Fibroblast of skin of abdomen (primary cell): ENCODE data around the gene MRPL40.

Source experiments
- DNase-seq: peaks from one replicate; pipeline ENCODE4 v3.0.0-alpha.2; 2013

Gene MRPL40

DNA sequence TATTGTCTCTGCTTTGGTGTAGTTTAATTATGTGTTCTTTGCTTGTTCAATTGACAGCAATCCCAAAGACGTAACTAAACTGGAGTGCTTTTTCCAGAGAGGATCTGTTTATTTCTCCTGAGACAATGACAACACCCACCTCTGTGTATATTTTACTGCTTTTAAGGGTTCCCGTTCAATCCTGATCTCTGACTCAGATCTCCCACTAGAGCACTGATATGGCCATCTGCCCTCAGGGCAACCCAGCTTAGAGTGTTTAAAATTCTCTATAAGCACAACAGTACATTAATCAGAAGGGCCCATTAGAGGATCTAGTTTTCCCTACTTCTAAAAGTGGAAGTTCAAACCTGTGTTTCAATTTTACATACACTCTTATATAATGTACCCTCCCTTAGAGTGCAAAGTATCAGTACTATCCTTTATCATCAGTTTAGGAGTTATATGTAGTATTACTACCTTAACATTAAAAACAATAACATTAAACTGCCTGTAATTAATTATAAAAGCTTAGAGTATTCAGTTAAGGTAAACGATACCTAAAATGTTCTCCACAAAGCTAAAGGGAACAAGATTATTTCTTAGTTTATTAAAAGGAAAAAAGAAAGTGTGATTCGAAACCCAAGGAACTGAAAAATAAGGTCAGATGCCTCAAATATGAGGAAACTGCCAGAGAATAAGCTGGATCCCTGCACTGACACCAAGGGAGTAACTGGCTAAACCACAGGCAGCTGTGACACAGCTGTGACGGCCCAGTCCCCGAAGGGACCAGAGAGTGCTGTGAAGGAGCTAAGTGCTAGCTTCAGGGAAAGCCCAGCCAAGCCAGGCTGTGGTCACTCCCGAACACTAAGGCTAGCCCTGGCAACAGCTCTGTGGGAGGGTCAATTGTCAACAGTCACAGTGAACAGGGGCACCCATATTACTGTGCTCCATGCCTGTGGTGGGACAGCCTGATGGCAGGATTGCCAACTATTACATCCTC lies 31.4 kb downstream of the MRPL40 start:
- DNase-seq: no peak

DNA sequence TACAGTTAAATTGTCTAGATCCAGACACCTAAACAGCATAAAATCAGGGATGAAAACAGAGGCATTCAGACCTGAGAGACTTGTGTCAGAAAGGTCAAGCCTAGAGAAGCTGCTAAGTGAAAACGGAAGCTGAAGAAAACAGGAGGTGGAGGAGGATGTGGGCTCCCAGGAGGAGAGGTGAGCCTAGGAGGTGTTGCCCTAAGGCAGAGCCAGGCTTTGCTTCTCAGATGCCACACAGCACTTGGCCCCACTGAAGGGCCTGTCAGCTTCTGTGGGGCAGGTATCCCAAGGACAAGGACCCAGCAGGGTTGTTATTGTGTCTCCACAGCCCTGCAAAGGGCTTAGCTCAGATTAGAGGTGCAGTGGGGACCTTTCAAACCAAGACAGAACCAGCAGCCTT lies 32.2 kb downstream of the MRPL40 start:
- no peak for DNase-seq

DNA sequence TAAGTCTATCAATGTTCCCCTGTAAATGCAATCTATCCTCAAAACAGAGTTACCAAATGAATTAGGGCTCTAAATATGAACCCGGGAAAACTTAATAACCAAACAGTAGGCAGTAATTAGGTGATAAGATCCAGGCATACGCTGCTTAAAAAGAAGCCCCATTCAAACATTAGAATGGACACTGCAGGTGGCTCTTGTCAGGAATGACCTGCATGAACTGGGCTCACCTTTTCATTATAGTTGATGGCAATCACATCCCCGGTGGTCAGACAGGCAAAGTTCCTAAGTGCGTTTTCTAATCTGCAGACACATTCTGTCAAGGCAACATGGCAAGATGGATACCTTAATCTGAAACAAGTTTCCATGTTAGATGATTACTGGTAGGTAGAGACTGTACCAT lies 32.6 kb downstream of the MRPL40 start:
- DNase-seq: no peak

DNA sequence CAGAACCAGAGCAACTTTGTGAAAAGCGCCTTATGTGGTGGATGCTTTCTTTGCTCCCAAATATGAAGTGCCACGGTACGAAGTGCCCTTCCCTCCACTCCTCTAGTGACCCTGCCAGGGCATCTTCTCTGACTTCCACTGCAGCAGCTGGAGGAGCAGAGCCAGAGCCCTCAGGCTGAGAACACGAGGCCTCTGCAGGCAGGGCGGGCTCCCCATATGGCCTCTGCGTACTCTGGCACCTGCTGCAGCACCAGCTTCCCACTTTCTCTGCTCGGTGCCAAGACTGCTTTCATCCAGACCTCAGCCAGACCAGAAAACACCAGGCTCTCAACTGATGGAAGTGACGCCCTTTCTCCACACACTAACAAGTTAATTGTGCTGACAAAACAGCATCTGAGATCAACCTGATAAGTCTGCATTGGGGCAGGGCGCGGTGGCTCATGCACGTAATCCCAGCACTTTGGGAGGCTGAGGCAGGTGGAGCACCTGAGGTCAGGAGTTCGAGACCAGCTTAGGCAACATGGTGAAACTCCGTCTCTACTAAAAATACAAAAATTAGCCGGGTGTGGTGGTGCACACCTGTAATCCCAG lies 33.9 kb downstream of the MRPL40 start:
- DNase-seq: no peak

DNA sequence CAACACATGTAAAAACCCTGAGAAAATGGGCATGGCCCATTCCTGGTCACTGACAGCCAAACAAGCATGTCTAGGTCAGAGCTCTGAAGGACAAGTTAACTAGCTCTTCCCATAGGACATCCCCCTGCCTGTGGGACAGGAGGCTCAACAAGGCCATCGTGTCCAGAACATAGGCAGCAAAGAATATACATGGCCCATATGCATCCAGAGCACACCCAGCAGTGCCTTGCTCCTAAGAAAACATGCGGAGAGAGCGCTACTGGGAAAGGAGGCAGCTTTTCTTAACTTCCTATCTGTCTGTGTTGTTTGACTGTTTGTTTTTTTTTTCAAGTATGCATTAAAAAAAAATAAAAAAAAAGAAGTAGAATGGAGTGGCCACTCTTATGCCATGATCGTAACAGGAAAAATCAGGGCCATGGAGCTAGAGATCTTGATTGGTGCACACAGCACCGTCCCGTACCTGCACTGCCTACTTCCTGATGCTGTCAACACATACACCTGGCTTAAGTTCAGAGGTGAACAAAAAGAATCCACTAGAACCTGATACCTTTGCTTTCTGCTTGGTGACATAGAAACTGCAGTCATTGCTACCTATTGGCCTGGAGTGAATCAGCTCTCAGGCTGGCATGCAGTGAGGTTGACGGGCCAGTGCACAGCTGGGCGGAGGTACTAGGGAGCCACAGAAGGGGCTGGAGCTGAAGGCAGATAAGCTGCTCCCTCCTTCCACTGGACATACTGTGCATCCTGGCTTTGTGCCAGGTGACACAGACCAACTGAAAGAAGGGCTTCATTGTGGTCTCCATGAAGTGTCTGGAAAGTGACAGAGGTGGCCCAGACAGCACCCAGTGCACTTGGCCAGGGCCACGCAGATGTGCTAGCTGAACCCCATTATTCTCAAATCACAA lies 34.8 kb downstream of the MRPL40 start:
- no peak for DNase-seq

DNA sequence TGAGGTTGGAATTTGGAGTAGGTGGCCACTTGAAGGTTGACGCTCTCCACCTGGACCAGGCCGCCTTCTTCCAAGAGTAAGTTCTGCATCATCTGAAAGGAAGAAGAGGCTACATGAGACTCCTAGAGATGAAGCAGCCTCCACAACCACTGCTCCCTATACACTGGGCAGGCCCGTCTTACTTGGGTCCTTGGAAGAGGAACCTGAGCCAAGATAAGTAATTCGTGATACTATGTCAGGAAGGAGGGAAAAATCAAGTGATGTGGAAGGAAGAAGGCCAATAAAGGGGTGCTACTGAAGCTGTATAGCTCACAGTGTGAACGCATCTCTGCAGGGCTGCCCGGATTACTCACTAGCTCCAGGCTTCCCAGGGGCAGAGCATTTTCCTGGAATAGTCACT lies 35.6 kb downstream of the MRPL40 start:
- no peak for DNase-seq

DNA sequence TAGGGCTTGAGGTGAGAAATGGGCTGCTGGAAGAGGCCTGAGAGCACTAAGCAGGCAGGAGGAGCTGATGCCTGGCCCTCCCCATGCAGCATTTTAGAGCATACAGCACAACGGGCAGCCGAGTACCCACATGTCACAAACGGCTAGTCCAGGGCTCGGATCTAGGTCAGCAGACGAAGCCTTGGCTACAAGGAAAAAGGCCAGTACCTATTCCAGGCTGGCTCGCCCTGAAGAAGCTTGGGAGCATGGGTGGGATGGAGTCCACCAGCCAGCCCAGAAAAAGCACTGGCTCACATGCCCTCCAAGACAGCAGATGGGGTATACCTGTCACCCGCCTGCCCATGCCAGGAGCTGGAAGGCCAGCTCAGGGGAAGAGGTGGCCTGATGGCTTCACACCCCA lies 37.1 kb downstream of the MRPL40 start:
- DNase-seq: no peak

DNA sequence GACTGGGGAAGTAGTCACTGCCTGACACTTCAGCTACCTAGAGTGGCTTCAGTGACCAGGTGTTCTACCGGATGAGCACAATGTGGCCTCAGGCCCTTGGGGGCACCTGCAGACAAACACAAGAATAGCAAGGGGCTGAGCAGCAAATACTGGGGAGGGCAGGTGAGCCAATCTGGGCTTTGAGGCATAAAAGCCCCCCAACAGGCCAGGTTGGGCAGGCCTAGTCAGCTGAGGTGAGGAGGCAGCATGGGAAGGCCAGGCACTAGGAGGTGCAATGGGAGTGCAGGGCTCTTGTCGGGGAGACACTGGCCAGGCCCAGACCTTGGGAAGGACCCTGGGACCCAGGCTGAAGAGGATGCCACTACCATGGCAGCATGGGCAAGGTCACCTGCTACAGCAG lies 37.7 kb downstream of the MRPL40 start:
- DNase-seq: no peak

DNA sequence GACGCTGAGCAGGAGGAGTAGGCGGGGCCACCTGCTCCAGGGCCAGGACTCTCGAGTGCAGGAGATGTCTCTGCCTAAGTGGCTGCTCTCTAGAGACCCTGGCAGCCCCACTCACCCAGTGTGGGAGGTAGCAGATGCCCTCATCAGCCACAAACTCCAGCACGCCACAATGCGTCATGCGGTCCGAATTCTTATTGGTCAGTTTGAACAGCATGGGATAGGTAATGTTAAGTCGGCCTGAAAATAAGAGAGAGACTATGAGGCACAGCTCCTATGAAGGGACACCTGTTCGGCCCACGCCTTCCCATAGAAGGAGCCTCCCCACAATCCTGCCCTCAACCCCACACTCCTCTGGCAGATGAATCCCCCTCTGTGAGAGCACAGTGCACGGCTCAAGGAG lies 39.2 kb downstream of the MRPL40 start:
- no peak for DNase-seq

DNA sequence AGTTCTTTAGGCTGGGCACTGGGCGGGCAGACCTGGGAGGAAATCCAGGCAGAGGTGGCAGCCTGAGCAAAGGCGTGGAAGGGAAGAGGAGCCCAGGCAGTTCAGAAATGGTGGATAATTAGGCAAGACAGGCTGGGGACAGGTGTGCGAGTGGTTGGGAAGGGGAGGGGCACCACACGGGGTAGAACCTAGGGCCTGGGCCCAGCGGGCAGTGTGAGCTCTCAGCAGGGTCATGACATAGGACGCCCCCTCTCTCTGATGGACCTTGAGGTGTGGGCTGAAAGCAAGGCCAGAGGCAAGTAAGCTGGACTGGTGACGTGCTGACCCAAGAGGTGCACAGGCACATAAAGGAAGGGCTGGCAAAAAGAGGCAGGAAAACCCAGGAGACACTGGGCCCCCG lies 39.9 kb downstream of the MRPL40 start:
- no peak for DNase-seq

DNA sequence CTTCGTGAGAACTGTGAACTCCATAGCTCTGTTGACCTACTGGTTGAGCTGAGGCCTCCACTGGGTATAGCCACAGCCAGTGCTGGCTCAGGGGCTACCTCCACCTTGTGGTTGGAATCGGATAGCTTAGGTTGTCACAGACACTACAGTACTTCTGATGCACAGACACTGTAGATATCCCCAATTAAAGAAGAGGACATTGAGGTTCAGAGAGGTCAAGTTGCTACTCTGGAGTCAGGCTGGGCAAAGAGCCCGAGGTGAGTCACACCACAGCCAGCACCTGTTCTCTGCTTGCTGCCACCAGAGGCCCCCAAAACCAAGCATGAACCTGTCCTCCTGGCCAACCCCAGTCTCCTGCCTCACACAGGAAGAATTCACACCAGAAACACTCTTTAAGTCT lies 41.2 kb downstream of the MRPL40 start:
- DNase-seq: no peak

DNA sequence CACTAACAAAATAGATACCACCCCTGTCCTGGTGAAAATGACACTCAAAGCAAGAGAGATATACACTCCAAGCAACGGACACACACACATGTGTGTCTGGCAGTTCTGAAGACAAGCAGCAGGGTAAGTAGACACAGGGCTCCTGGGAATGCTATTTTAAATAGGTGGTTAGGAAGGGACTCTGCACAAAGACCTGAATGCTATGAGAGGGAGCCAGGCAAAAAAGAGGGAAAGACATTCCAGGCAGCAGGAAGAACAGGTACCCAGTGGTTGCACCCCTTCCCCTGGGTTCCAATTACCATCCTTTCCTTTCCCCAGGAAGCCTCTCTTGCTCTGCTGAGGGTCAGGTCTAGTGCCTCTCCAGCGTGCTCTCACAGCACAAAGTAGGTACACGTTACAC lies 43.7 kb downstream of the MRPL40 start:
- DNase-seq: no peak

DNA sequence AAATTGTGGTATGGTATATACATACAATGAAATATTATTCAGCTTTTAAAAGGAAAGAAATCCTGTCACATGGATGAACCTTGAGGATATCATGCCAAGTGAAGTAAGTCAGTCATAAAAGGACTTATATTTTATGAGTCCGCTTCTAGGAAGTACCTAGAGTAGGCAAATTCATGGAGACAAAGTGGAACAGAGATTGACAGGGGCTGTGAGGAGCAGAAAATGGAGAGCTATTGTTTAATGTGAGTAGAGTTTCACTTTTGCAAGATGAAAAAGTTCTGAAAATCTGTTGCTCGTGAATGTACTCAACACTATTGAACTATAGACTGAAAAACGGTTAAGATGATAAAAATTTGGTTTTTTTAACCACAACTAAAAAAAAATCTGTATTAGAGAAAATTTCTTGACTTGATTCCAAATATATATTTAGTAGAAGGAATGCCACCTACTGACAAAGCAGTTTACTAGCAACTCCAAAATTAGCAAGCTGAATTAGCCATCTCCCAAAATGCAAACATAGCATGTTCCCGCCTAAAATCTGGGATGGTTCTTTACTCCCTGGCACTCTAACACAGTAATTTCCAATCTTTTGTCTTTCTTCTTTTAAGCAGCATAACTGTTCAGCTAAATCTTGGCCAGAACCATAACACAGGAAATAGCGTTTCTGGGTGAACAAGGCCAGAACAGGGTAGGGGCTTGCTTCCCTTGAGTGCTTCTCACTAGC lies 45.1 kb downstream of the MRPL40 start:
- DNase-seq: peak; percentile 14

DNA sequence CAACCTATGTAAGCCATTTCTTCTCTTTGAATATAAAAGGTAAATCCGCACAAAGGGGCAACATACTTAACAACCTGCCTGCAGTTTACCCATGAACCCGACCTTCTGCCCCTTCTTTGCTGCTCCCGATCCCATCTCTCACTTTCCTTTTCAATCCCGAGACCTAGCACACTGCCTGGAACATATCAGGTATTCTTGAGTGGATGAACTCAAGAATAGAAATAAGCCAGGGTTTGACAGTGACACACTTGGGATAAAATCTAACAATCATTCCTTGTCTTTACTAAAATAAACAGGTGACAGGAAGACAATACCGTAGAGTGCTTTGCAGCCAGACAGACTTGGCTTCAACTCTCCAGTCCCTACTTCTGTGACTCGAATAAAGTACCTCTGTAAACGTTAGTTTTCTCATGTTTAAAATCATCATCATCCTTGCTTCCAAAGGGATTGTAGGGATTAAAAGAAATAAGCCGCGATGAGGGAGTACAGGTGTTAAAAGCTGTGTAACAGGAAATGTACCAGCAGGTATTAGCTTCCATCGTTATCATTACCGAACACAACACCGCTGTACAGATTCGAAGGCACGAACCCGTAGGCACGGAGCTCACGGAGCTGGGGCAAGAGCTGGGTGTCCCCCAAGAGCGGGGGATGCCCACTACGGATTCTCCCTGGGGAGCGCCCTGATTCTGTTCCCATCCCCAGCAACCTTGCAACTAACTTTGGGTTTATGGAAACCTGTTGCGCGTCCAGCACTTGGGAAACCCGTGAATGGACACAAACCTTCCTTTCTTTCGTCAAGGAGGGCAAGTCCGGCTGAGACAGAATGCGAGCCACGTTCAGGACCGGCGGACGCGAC lies 45.9 kb downstream of the MRPL40 start:
- no peak for DNase-seq

DNA sequence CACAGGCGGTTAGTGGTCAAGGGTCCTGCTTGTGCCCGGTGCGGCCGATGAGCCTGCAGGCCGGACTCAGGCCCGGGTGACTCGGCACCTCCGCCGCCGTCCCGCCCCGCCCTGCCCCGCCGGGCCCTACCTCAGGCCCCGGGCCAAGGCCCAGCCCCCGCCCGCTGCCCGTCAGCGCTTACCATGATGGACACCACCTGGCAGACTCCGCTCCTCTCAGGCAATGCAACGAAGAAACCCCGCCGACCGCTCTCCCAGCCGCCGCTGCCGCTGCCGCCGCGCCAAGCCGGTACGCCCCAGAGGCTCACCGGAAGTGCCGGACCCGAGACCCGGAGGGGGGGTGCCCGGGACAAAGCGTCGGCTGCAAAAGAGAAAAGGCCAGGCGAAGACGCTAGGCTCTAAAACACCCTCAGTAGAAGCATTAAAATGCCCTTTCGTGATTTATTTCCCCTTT lies 46.6 kb downstream of the MRPL40 start, which contains the start of gene UFD1:
Gene UFD1, minus strand, starts transcription at position 293 of the 454 bp plus-strand sequence. Its CDS starts 108 bp downstream, at position 185.
- DNase-seq: peak; percentile 79

DNA sequence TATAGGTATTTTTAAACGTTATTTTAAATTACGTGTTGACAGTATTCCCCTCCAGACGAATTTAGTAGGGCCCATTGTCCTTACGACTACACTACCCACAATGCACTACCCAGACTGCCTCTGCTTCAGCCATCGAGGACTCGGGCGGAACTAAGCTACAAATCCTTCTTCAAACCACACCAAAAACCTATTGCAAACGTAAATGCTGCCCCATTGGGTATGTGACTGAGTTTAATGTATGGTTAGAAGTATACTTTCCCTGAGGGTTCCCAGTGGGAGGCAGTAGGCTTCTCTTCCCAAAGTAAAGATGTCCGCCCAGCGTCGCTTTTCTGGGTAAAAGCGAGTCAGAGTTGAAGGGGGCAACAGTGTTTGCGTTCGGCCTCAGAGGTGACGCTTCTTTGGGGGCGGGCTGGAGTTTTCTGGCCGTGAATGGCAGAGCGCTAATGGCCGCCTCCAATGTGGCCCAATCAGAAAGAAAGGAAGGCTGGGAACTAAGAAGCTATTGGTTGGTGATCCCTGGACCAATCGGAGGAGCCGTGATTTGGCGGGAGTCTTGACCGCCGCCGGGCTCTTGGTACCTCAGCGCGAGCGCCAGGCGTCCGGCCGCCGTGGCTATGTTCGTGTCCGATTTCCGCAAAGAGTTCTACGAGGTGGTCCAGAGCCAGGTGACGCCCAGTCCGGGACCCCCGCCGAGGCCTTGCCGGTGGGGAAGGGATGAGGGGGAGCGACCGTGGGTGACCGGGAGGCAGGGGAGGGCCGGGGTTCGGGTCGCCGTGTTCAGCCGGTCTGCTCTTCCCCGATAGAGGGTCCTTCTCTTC lies 47.2 kb downstream of the MRPL40 start, which contains the start of gene CDC45:
Gene CDC45, plus strand, starts transcription at position 566 of the 818 bp plus-strand sequence. Its CDS starts 49 bp downstream, at position 615.
- peak; percentile 98 for DNase-seq

DNA sequence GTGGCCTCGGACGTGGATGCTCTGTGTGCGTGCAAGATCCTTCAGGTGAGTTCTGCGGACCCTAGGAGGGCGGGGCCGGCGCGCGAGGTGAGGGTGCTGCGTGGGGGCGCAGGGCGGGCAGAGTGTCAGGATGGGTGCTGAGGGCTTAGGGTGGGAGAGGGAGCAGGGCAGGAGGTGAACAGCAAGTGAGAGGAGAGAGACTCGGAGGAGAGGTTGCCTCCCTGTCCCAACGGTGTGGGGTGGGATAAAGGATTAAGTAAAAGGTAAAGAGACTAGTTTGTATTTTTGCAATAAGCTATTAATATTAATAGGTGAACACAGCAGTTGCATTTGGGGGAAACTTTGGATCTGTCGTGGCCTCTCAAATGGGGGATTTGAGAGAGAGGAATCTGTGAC lies 47.8 kb downstream of the MRPL40 start:
- no peak for DNase-seq

DNA sequence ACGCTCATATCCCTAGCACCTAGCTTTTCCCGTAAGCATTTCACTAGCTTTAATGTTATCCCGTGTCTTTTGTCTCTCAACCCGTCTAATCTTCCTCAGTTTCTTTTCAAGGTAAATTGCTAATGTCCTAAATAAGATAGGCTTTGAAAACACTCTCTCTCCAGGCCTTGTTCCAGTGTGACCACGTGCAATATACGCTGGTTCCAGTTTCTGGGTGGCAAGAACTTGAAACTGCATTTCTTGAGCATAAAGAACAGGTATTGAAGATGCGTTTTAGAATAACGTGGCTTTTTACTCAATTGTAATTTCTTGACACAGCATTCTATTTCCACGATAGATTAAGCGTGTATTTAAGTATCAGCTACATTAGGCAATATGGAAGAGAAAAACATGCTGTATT lies 48.4 kb downstream of the MRPL40 start:
- DNase-seq: no peak

DNA sequence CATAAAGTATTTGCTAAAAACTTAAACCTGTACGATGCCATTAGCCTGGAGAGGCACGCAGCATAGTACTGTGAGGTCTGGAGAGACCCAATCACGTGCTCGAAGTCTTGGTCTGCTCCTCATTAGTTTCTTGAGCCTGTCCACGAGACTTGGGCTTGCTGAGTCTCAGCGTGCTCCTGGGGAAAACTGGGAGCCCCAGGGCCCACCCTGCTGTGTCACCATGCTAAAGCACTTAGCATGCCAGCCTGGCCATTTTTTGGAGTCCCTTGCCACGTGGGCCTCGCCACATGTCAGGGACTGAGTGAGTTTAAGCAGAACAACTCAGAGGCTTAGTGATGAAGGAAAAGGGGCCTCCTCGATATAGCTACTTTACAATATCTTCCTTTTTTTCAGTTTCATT lies 50.0 kb downstream of the MRPL40 start:
- no peak for DNase-seq
